DMS53 (cell line): ENCODE measurements around the gene MGMT.

Experiments used
- DNase-seq: peaks from one replicate; lab custom pipeline; 2025; lab: John Stamatoyannopoulos, UW

The MGMT gene

DNA sequence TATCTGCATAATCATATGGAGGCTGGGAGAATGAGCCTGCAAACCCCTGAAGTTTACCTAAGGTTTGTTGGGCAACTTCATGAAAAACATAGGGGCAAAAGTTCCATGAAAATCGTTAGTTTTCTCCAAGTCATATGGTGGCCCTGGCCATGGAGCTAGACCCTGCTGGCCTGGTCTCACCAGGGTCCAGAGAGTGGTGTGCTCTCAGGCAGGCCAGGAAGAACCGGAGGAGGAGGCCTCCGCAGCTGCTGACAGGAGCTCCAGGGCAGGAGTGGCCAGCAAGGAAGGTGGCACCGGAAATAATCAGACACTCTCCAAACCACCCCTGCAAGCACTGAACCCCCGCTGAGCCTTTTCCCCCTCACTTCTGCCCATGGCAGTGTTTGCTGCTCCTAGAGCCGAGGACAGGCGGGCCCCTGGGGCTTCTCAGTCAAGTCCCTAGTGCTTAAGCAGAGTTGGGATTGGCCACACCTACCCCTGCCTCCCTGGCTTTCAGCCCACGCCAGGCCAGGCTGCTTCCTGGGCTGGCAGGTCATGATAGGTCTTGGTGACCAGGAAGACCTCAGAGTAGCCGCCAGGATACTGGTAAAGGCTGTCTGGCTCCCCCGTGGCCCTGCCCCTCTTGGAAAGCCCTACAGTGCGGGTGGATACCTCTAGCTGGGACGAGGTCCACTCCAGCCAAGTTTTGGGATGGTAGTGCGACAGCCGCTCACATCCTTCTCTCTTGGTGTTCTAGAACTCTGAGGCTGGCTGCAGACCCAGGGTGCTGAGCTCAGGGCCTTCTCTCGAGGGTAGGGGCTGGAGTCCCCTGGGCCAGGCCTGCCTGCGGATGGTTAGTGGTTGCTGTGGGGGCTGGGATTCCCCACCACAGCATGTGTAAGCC lies 242.8 kb downstream of the MGMT start:
- no peak for DNase-seq

DNA sequence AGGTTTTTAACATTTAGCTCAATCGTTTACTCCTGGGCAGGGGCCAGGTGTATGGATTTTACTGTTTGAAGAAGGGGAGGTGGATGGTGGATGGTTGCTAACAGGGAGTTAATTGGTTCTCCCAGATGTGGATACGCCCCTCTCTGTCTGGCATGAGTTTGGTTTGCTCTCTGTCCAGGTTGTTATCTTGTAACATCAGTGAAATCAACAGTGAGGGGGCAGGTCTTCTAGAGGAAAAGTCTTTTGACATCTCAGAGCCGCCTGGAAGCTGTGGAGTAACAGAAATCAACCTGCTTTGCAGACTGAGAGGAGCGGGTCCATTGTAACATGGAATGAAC lies 243.4 kb downstream of the MGMT start:
- DNase-seq = no peak

DNA sequence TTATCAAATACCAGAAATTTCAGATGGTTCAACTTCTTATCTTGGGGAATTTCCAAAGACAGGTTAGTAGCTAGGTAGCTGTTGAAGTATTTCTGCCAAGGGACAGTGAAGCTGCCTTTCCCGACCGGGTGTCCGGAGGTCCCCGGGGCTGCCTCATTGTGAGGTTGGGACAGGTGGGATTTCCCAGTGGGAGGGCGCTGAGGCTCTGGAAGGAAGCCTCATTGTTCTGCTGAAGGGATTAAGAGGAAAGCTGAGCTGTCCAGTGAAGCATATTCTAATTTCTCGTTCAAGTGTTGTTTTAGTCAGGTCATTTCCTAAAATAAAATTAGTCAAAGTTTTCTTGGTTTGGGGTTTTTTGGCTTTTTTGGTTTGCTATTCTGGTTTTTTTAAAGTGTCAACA lies 244.2 kb downstream of the MGMT start:
- DNase-seq = no peak

DNA sequence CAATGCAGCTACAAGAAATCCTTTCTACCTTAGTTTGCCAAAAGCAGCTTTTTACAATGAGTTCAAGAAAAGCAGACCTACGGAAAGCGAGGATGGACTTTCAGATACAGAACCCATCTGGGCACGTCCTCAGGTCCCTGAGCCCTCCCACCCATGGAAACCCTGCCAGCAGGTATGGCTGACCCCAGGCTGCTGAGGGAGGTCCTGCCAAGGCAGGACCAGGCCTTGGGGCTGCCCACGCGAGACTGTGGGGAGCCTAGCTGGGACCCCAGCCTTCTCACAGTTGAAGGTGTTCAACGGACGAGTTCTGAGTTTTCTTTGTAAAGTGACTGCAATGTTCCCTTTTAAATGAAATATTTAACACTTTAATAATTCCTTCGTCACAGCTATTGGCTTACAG lies 245.0 kb downstream of the MGMT start:
- no peak for DNase-seq

DNA sequence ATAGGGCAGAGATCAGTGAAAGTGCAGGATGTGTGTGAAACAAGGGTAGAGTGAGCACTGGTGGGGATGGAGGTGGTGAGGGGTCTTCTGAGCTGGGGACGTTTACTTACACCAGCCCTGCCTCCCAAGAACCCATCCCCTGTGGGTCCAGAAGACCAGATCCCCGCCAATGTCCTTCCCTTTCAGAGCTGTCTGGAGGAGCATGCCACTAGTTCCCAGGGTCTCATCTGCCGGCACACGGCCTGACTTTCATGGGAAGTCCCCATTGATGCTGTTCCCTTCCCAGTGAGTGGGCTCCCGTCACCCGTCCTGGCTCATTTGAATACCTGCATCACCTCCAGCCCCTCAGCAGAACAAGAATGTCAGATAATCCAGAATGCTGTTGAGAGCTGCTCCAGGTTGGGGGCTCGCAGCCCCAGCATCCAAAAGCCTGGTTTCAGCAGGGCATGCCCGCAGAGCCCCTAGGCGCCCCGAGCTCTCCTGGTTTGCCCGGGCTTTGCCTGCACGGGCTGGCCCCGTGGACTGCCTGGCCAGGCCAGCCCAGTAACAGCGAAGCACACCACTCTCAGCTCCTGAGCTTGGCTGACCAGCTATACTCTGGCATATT lies 246.7 kb downstream of the MGMT start:
- no peak for DNase-seq

DNA sequence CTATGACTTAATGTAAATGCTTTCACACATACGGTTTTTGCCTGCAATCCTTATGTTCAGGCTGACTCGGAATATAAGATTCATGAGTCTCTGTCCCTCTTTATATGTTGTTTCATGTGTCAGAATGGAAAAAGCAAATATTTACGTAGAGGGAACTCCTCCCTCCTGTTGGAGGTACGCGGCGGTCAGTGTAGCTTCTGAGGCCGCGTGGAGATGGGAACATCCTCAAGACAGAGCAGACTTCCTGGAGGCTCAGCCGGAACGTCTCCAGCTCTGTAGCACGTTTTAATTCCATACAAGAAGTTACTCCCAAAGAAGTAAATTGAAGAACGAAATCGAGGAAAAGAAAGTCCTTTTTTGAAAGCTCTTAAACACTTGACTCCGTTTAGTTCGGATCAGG lies 248.8 kb downstream of the MGMT start:
- no peak for DNase-seq

DNA sequence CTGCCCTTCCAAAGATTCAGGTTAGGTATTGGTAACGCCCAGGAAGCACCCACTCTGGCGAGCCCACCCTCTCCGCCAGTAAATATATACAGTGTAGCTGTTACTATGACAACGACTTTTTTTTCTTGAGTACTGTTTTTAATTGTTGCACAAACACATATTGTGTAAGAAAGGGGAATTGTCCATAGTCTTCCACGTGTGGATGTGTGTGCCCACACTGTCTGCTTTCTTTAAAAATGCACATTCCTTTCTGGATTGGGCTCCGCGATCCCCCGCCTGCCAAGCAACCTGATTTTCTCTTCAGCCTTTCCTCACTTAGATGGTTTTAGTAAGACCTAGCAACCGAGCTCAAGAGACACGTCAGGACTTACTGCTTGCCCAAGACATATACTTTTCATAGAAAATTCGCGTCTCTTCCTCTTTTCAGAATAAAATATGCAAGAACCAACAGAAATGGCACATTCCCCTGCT lies 249.2 kb downstream of the MGMT start:
- DNase-seq = no peak

DNA sequence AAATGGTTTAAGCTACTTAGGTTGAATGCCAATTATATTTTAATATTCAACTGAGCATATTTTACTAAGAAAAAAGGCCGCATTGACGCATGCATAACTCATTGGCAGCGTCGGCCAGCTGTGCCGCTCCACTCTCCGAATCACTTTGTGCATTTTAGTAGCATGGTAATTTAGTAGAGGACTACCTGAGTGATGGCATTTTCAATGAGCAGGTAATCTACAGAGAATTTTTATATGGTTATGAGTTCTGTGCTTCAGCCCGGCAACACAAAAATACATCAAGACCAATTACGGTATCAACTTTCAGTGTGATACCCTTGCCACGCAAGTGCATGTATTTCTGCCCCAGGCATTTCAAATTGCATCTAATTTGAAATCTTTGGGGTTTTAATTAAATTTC lies 249.8 kb downstream of the MGMT start:
- no peak for DNase-seq

DNA sequence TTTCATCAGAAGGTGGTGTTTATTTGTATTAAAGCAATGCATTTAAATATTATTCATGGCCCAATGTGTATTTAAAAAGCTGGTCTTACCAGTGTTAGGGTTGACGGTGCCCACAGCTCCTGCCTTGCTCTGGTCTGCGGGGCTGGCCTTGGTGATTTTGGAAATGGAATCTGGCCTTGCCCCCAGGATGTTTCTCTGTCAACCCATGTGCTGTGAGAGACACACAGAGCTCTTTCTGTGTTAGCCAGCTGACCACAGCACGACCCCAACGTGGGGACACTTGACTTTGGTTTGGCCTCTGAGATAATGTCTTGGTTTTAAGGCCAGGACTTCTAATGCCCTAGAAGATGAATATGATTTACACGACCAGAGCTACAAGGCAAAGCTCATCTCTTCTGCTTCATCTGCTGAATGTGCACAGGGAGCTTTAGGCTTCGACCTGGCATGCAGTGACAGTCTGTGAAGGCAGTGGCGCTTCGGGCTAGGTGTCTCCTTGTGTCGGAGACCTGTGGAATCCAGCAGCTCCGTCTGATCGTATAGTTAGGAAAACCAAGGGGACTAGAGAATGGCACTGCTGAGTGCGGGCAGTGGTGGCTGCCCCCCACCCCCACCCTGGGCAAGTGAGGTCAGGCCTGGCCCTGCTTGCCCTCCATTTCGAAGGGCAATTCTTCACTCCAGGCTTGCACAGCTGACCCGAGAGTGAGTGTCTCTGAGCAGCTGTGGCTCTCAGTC lies 250.9 kb downstream of the MGMT start:
- DNase-seq = no peak

DNA sequence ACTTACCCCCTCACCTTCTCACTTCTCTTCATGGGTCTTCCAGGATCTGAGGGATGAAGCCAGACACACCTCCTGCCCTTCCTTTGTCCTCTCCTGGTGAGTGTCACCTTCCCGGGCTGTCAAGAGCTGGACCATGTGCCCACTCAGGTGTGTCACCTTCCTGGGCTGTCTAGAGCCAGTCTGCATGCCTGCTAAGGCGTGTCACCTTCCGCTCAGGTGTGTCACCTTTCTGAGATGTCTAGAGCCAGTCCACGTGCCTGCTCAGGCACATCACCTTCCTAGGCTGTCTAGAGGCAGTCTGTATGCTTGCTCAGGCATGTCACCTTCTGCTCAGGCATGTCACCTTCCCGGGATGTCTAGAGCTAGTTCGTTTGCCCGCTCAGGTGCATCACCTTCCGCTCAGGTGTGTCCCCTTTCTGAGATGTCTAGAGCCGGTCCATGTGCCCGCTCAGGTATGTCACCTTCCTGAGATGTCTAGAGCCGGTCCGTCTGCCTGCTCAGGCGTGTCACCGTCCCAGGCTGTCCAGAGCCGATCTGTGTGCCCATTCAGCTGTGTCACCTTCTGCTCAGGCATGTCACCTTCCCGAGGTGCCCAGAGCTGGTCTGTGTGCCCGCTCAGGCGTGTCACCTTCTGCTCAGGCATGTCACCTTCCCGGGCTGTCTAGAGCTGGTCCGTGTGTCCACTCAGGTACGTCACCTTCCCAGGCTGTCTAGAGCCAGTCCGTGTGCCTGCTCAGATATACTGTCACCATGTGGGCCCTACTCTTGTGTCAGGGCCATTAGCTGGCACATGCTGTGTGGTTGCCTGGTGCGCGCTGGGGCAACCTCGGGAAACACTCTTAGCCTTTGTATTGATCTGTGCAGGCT lies 251.7 kb downstream of the MGMT start:
- DNase-seq = no peak

DNA sequence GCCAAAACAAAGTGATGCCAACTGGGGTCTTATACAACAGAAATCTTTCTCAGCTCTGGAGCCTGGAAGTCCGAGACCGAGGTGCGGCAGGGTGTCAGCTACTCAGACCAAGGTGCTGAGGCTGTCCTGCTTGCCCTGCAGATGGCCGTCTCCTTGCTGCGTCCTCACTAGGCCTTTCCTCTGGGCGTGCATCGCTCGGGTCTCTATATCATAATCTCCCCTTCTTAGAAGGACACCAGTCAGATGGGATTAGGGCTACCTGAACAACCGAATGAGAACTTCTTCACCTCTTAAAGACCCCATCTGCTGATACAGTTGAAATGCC lies 252.3 kb downstream of the MGMT start:
- no peak for DNase-seq

DNA sequence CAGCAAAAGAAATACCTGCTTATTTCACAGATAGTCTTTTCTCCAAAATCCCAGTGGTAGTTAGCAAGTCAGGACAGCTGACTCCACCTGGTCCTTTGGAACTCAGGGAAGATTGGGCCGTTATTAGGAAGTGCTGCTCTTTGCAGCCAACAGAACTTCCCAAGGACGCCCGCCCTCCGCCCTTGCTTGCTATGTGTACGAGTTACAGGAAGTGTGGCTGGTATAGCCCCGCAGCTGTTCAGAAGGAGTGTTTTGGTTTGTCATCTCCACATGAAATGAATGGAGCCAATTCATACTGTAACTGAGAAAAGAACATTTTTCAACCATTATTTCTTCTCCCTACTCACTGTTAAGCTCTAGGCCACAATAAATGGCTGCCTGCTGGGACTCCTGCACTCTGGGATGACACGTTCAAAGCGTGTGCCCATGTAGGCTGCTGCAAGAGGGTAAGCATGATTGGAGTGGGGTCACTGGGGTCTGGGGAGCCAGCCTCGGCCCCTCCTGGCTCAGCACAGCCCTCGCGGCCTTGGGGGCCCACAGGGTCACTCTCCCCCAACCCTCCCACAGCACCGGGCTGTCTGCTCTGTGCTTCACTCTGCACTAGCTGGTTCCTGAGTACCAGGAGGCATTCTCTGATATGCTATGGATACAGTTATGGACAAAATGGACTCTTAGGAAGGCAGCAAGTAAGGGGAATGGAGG lies 253.0 kb downstream of the MGMT start:
- DNase-seq = no peak

DNA sequence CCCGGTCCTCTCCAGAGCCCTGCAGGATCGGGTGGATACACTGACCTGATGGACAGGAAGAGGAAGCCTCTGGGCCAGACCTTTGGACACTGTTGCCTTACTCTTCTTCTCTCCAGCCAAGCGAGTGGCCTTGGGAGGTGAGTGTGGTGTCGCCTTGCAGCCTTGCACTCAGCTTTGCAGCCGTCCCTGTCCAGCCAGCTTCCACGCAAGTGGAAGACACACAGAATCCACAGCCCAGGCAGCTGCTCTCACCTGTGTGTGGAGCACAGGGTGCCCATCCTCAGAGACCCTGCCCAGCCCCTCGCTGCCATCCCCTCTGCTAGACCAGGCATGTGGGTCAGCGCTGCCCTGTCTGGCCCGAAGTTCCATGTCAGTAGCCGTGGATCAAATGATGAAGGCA lies 258.0 kb downstream of the MGMT start:
- DNase-seq = no peak

DNA sequence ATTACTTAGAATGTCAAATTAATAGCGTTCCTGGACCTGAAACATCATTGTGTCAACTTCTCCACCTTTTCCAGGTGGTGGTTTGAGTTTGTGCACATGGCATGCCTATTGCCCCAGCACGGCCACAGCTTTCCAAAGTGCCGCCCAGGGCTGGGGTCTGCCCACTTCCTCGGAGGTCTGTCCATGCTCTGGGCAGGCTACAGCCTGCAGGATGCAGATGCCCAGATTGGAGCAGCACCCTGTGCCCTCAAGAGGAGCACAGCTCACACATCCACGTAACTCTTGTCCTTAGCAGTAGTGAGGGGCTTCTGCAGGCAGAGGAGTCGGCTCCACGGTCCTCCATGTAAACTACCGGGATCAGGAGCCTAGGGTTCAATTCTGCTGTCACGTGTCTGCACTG lies 258.4 kb downstream of the MGMT start:
- DNase-seq = no peak

DNA sequence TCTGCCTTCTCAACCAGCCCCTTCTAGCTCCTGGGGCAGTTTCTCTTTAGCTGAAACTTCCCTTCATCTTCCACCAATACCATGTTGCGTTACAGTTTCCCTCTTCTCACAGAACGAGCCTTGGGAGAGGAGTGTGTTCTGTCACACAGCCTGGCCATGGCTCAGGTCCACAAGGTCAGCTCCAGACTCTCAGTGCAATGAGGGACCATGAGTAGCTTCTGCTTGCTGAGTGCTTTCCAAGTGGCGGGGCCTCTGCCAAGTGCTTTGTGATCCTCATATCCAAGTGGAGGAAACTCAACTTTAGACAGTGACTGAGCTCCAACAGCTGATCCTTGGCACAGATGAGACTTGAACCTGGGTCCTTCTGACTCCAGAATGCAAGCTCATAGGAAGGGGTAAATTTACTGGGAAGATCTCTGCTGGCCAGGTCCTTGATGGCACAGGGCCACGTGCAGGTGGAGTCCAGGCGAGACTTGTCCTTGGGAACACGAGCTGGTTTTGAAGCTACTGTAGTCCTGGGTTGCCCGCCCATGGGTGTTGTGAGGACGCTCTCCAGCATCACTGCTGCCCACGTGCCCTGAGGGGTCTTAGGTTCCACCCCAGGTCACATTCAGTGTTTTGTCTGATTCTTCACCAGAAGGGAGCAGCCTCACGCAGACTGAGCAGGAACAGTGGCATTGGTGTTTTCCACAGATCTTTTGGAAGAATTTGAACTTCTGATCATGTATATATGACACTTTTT lies 259.0 kb downstream of the MGMT start:
- no peak for DNase-seq

DNA sequence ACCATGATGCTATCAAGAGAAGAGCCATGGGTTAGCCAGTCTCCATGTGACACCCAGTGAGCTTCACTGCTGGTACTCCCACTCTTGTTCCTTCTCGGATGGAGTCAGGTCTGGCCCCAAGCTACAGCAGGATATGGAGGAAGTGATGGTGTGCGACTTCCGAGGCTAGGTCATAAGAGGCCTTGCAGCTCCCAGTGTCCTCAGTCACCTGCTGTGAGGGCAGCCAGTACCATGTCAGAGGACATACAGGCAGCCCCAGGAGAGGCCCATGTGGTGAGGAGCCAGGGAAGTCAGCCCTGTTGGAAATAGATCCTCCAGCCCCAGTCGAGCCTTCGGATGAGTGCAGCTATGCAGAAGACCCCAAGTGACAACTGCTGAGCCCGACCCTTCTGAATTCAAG lies 260.0 kb downstream of the MGMT start:
- DNase-seq = no peak

DNA sequence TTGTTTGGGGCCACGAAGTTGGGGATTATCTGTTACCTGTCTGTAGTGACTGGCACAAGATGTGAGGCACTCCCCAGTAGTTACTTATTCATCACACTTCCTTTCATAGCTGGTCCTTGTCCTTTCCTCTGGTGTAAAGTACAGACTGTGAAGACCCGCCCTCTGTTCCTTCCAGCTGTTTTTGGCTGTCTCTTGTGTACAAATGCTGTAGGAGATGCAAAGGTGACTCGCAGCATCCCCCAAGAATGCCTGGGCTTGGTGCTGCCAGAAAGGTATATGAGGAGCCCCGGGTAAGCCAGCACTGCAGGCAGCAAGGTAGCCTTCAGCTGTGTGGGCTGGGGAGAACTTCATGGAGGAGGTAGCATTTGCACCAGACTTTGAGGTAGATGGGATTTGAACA lies 260.5 kb downstream of the MGMT start:
- no peak for DNase-seq

DNA sequence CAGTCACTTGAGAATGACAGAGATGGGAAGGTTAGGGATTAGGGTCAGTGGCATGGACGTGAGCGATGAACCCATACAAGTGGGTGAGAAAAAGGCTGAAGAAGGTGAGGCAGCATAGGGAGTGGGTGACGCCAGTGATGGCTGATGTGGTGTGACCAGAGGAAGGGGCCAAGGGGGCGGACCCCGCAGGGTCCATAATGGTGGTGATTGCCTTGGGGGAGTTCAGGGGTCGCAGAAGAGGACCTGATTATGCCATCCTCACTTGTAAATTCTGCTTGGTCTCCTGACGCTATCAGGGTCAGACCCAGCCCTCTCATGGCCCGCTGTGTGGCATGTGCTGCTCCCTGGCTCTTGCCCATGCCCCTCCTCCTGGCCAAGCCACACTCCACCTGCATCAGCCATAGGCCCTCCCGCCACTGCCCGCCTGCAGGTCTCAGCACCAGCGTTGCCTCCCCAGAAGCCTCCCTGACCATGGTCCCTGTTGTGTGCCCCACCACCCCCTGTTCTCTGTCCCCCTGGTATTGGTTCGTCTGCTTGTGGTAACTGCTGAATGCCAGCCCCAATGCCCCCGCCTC lies 261.3 kb downstream of the MGMT start:
- DNase-seq = no peak

DNA sequence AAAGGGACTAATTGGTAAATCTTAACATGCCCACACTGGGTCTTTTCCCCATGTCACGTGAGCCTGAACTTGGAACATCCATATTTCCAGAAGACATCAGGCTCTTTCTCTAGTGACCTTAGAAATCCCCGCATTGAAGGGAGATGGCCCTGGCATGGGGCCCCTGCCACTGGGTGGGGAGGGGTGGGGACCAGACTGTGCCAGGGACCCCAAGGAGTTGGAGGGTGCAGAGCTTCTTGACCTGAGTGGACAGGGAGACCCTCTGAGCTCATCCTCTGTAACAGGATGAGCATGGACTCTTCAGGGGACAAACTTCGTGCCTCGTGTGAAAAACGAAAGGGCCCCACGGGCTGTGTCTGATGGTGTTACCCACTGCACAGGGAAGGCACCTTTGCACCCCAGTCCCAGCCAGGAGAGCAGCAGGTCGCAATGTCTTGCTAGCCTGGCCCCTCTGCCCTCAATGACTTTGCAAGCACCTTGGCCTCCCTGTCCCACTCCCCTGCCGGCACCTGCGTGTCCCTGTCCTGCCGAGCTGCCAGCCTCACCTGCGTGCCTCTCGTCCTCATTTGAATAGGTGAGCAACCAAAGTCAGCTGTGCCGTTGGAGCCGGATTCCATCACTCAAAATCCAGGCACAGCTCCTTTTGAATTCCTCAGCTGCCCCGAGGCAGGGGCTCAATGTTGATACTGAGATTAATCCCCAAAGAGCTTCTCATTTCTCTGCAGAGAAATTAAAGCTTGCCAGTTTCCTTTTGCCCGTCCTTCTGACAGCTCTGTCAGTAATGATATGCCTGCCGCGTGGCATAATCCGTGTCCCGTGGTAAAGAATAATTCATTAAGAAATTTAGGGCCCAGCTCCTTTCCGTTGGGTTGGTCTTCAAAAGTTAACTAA lies 262.1 kb downstream of the MGMT start:
- no peak for DNase-seq
